ENCODE data around the gene CDK2AP2.

- no peak for TF ChIP-seq CTCF (IDR thresholded peaks at IDR 0.05)
- TF ChIP-seq POLR2A (IDR thresholded peaks at IDR 0.05), result no peak
Measured at GRCh38 chr11:67556244-67556643, 48.3 kb upstream of the CDK2AP2 start.
